H9 (cell line): ENCODE results near the gene PXT1. TPM values are rescaled to one million over a fixed set of nuclear protein-coding genes. Genes with fewer than 3 reads are reported as not detected.

ENCODE experiments used
- DNase-seq: peaks from one replicate; pipeline ENCODE4 v3.0.0-alpha.2; 2017
- H2AFZ ChIP-seq: one replicate; pipeline ENCODE4 v1.6.1; 2013; ENCODE audit warnings: mild to moderate bottlenecking, low read length, control low read depth, moderate library complexity
- H2AK5ac ChIP-seq: 2 replicates; pipeline ENCODE4 v1.6.1; 2013; ENCODE audit warnings: low read length, control low read depth, mixed read lengths; ENCODE audit not compliant: insufficient read length
- H2BK120ac ChIP-seq: one replicate; pipeline ENCODE4 v1.6.1; 2013; ENCODE audit warnings: low read depth, mild to moderate bottlenecking, low read length, control low read depth, inconsistent platforms; ENCODE audit not compliant: poor library complexity, severe bottlenecking
- H2BK12ac ChIP-seq: 2 replicates; pipeline ENCODE4 v1.6.1; 2013; ENCODE audit warnings: low read length, control low read depth, mixed read lengths, low read depth; ENCODE audit not compliant: insufficient read length
- H2BK15ac ChIP-seq: 2 replicates; pipeline ENCODE4 v1.6.1; 2013; ENCODE audit warnings: low read depth, low read length, control low read depth
- H2BK20ac ChIP-seq: one replicate; pipeline ENCODE4 v1.6.1; 2013; ENCODE audit warnings: low read depth, mild to moderate bottlenecking, low read length, control low read depth, inconsistent platforms; ENCODE audit not compliant: poor library complexity, severe bottlenecking
- H2BK5ac ChIP-seq: 2 replicates; pipeline ENCODE4 v1.6.1; 2013; ENCODE audit warnings: low read length, control low read depth, mixed read lengths; ENCODE audit not compliant: insufficient read length
- H3K14ac ChIP-seq: 2 replicates; pipeline ENCODE4 v1.6.1; 2013; ENCODE audit warnings: low read length, control low read depth; ENCODE audit not compliant: insufficient read depth
- H3K18ac ChIP-seq: 2 replicates; pipeline ENCODE4 v1.6.1; 2013; ENCODE audit warnings: low read depth, mild to moderate bottlenecking, mixed read lengths, low read length, control low read depth; ENCODE audit not compliant: insufficient read length
- H3K23ac ChIP-seq: 2 replicates; pipeline ENCODE4 v1.6.1; 2013; ENCODE audit warnings: low read length, control low read depth, mixed read lengths, low read depth; ENCODE audit not compliant: insufficient read length
- H3K23me2 ChIP-seq: 2 replicates; pipeline ENCODE4 v1.6.1; 2013; ENCODE audit warnings: low read depth, mild to moderate bottlenecking, mixed read lengths, low read length, control low read depth; ENCODE audit not compliant: insufficient read length, poor library complexity, severe bottlenecking
- H3K27ac ChIP-seq: 2 replicates; pipeline ENCODE4 v1.5.1; 2013; ENCODE audit warnings: low read length, control low read depth, mixed read lengths, low read depth; ENCODE audit not compliant: insufficient read length
- H3K27me3 ChIP-seq: 2 replicates; pipeline ENCODE4 v1.6.1; 2013; ENCODE audit warnings: low read length, control low read depth, inconsistent platforms; ENCODE audit not compliant: insufficient read depth
- H3K4ac ChIP-seq: 2 replicates; pipeline ENCODE4 v1.6.1; 2013; ENCODE audit warnings: low read depth, mild to moderate bottlenecking, control low read depth, inconsistent platforms, low read length, moderate library complexity
- H3K4me1 ChIP-seq: 2 replicates; pipeline ENCODE4 v1.6.1; 2013; ENCODE audit warnings: low read length, control low read depth, inconsistent platforms; ENCODE audit not compliant: insufficient read depth
- H3K4me2 ChIP-seq: 2 replicates; pipeline ENCODE4 v1.6.1; 2013; ENCODE audit warnings: low read length, control low read depth, mixed read lengths; ENCODE audit not compliant: insufficient read length, insufficient read depth
- H3K56ac ChIP-seq: 2 replicates; pipeline ENCODE4 v1.6.1; 2013; ENCODE audit warnings: low read depth, mild to moderate bottlenecking, mixed read lengths, low read length, control low read depth; ENCODE audit not compliant: insufficient read length
- H3K79me1 ChIP-seq: 2 replicates; pipeline ENCODE4 v1.6.1; 2013; ENCODE audit warnings: low read depth, mild to moderate bottlenecking, moderate library complexity, low read length, control low read depth, inconsistent platforms; ENCODE audit not compliant: insufficient read depth, poor library complexity, severe bottlenecking
- H3K79me2 ChIP-seq: 2 replicates; pipeline ENCODE4 v1.6.1; 2013; ENCODE audit warnings: low read length, control low read depth, inconsistent platforms; ENCODE audit not compliant: insufficient read depth
- H3K9ac ChIP-seq: 2 replicates; pipeline ENCODE4 v1.6.1; 2013; ENCODE audit warnings: low read length, control low read depth, mixed read lengths; ENCODE audit not compliant: insufficient read length; ENCODE audit errors: extremely low read depth
- H3K9me3 ChIP-seq: one replicate; pipeline ENCODE4 v1.6.1; 2013; ENCODE audit warnings: low read depth, low read length, inconsistent platforms; ENCODE audit not compliant: control insufficient read depth
- H3T11ph ChIP-seq: one replicate; pipeline ENCODE4 v1.6.1; 2013; ENCODE audit warnings: mild to moderate bottlenecking, low read length, control low read depth, inconsistent platforms
- H4K20me1 ChIP-seq: one replicate; pipeline ENCODE4 v1.6.1; 2013; ENCODE audit not compliant: control insufficient read depth, insufficient read length, insufficient read depth
- H4K5ac ChIP-seq: 2 replicates; pipeline ENCODE4 v1.6.1; 2013; ENCODE audit warnings: low read depth, mild to moderate bottlenecking, mixed read lengths, low read length, control low read depth; ENCODE audit not compliant: insufficient read length
- H4K8ac ChIP-seq: replicated peaks from 2 replicates; pipeline ENCODE4 v1.6.1; 2013; ENCODE audit warnings: low read length, control low read depth, mixed read lengths, low read depth; ENCODE audit not compliant: insufficient read length
- H4K91ac ChIP-seq: 2 replicates; pipeline ENCODE4 v1.6.1; 2013; ENCODE audit warnings: low read depth, mild to moderate bottlenecking, moderate library complexity, mixed read lengths, low read length, control low read depth; ENCODE audit not compliant: insufficient read length
- H3K27ac Mint-ChIP-seq, 3 experiments: 2 replicates in 2 of 3; 3 replicates in 1 of 3; pipeline ENCODE4 v1.8.0; 2020 to 2021; ENCODE audit warnings: mixed read lengths in 3 of 3, mild to moderate bottlenecking in 1 of 3, moderate library complexity in 1 of 3
- H3K27me3 Mint-ChIP-seq: 2 replicates; pipeline ENCODE4 v1.8.0; 2021; ENCODE audit warnings: low read depth, mild to moderate bottlenecking, moderate library complexity, mixed read lengths
- H3K36me3 Mint-ChIP-seq, 3 experiments: 2 replicates in 2 of 3; 3 replicates in 1 of 3; pipeline ENCODE4 v1.8.0; 2020 to 2021; ENCODE audit warnings: low read depth in 3 of 3, mixed read lengths in 3 of 3; ENCODE audit not compliant: insufficient read depth in 1 of 3
- H3K4me1 Mint-ChIP-seq, 2 experiments: 2 replicates each; pipeline ENCODE4 v1.8.0; 2020; ENCODE audit warnings: mixed read lengths in 2 of 2
- H3K4me3 Mint-ChIP-seq, 2 experiments: 2 replicates in 1 of 2; 3 replicates in 1 of 2; pipeline ENCODE4 v1.8.0; 2020 to 2021; ENCODE audit warnings: mild to moderate bottlenecking in 2 of 2, mixed read lengths in 2 of 2, moderate library complexity in 1 of 2
- H3K9me3 Mint-ChIP-seq, 2 experiments: 2 replicates in 1 of 2; 3 replicates in 1 of 2; pipeline ENCODE4 v1.8.0; 2020; ENCODE audit warnings: mild to moderate bottlenecking in 2 of 2, mixed read lengths in 2 of 2, moderate library complexity in 1 of 2
- CTCF ChIP-seq: fragments of 200-600 bp; sonication (generic); conservative IDR thresholded peaks from 3 replicates; pipeline ENCODE4 v1.8.0; 2021; ENCODE audit warnings: antibody characterized with exemption, mild to moderate bottlenecking
- WGBS: extraction: QIAGEN DNeasy Blood & Tissue Kit; methylation state at CpG from one replicate; pipeline ENCODE4 v1.1.7; 2013; ENCODE audit warnings: missing lambda C conversion rate, low lambda C conversion rate, mixed read lengths; ENCODE audit not compliant: insufficient read length; ENCODE audit errors: extremely low coverage; 5-methylcytosine and 5-hydroxymethylcytosine counted together
- total RNA-seq: library from RNA; stranded (reverse); gene quantifications from 2 replicates; pipeline ENCODE4 v1.2.1, GENCODE V29; 2021

Gene PXT1
- total RNA-seq, 1 experiment from 2014 or later = not detected

- no peaks in the 10 kb centered on the region for H3K79me1 ChIP-seq
- H3K27ac Mint-ChIP-seq = peak overlapping the region; percentile 85 to 97 (median 96)
- no peak overlapping the region for H4K8ac ChIP-seq
- H3K23ac ChIP-seq = no peak overlapping the region
- H3K23me2 ChIP-seq = peaks cover 9% of the 10 kb centered on the region
- TF ChIP-seq CTCF = peak; percentile 54
- H3K4me1 ChIP-seq = no peaks in the 10 kb centered on the region
- no peak overlapping the region for H2BK120ac ChIP-seq
- peak; percentile 49 for DNase-seq
- H2BK12ac ChIP-seq = no peak overlapping the region
- H4K20me1 ChIP-seq = no peaks in the 10 kb centered on the region
- H2BK5ac ChIP-seq = no peak overlapping the region
- H3K9me3 ChIP-seq = no peaks in the 10 kb centered on the region
- no peak overlapping the region for H3K18ac ChIP-seq
- peaks cover 0 to 3% of the 10 kb centered on the region in 2 experiments; a peak in 2 of 5 replicates for H3K9me3 Mint-ChIP-seq
- peaks cover 11% of the 10 kb centered on the region; the same call in 1 of the 2 replicates for H3K79me2 ChIP-seq
- H4K5ac ChIP-seq = no peak overlapping the region
- peaks cover 6 to 9% (median 9%) of the 10 kb centered on the region in 3 experiments for H3K36me3 Mint-ChIP-seq
- H2AFZ ChIP-seq = no peak overlapping the region
- H2BK15ac ChIP-seq = no peak overlapping the region
- H3K27me3 Mint-ChIP-seq = no peaks in the 10 kb centered on the region
- no peak overlapping the region for H3K4ac ChIP-seq
- no peak overlapping the region for H4K91ac ChIP-seq
- no peak overlapping the region for H2AK5ac ChIP-seq
- peak overlapping the region; percentile 72 for H3K9ac ChIP-seq
- H3K4me1 Mint-ChIP-seq = peaks cover 26% of the 10 kb centered on the region in 2 experiments
- H3K56ac ChIP-seq = no peak overlapping the region
- no CpG with 5 or more reads among the region's 18 CpGs for WGBS
- H3K27ac ChIP-seq = no peak overlapping the region
- peak overlapping the region; percentile 56 for H3K4me2 ChIP-seq
- no peak overlapping the region for H3T11ph ChIP-seq
- no peak overlapping the region for H3K14ac ChIP-seq
- H3K4me3 Mint-ChIP-seq = peak overlapping the region; percentile 95 to 98
- no peak overlapping the region for H2BK20ac ChIP-seq
- H3K27me3 ChIP-seq = no peaks in the 10 kb centered on the region
These were observed 1.1 kb upstream of the PXT1 start for GRCh38 chr6:36443471-36444428.
